Karpas-422 (cell line): Measurements from ENCODE around the gene LAMB1. TPM values are rescaled to one million over a fixed set of nuclear protein-coding genes. Genes with fewer than 3 reads are reported as not detected.

ENCODE experiments used
- DNase-seq: peaks from one replicate; pipeline ENCODE4 v3.0.0-alpha.2; 2015
- H2AFZ ChIP-seq: fragments of 200-600 bp; sonication (generic); 2 replicates; pipeline ENCODE4 v1.6.1; 2014; ENCODE audit warnings: antibody characterized with exemption, low read length, mixed read lengths
- H3K27ac ChIP-seq: fragments of 200-600 bp; sonication (generic); 2 replicates; pipeline ENCODE4 v1.5.1; 2014; ENCODE audit warnings: mild to moderate bottlenecking, low read length, moderate library complexity
- H3K27me3 ChIP-seq: fragments of 200-600 bp; sonication (generic); 2 replicates; pipeline ENCODE4 v1.6.1; 2014; ENCODE audit warnings: low read length, mixed read lengths
- H3K36me3 ChIP-seq: fragments of 200-600 bp; sonication (generic); 2 replicates; pipeline ENCODE4 v1.6.1; 2014; ENCODE audit warnings: low read length, mixed read lengths; ENCODE audit not compliant: insufficient read depth
- H3K4me1 ChIP-seq: fragments of 200-600 bp; sonication (generic); 2 replicates; pipeline ENCODE4 v1.6.1; 2014; ENCODE audit warnings: mild to moderate bottlenecking, low read length, mixed read lengths
- H3K4me2 ChIP-seq: fragments of 200-600 bp; sonication (generic); 2 replicates; pipeline ENCODE4 v1.6.1; 2014; ENCODE audit warnings: low read length, low read depth, mild to moderate bottlenecking; ENCODE audit not compliant: poor library complexity, severe bottlenecking
- H3K4me3 ChIP-seq: fragments of 200-600 bp; sonication (generic); 2 replicates; pipeline ENCODE4 v1.5.1; 2014; ENCODE audit warnings: mild to moderate bottlenecking, antibody characterized with exemption, low read length, mixed read lengths
- H3K79me2 ChIP-seq: fragments of 200-600 bp; sonication (generic); 2 replicates; pipeline ENCODE4 v1.6.1; 2014; ENCODE audit warnings: mild to moderate bottlenecking, low read length, mixed read lengths
- H3K9ac ChIP-seq: fragments of 200-600 bp; sonication (generic); 2 replicates; pipeline ENCODE4 v1.6.0; 2014; ENCODE audit warnings: low read length
- H3K9me2 ChIP-seq: fragments of 200-600 bp; sonication (generic), shearing (Covaris generic); replicated peaks from 2 replicates; pipeline ENCODE4 v1.6.0; 2014; ENCODE audit warnings: mild to moderate bottlenecking, low read length, moderate library complexity; ENCODE audit not compliant: insufficient read depth
- H3K9me3 ChIP-seq: fragments of 300-700, 200-600 bp; sonication (generic); 2 replicates; pipeline ENCODE4 v1.6.1; 2014; ENCODE audit warnings: low read length, mixed read lengths
- H4K20me1 ChIP-seq: fragments of 200-600 bp; sonication (generic); 2 replicates; pipeline ENCODE4 v1.6.1; 2014; ENCODE audit warnings: mild to moderate bottlenecking, antibody characterized with exemption, low read length, low read depth; ENCODE audit not compliant: insufficient read depth
- total RNA-seq: library from RNA; depleted of rRNA; stranded (reverse); fragments of >200 nt; shearing (Covaris generic); gene quantifications from 2 replicates; pipeline ENCODE4 v1.2.3, GENCODE V29; 2014; ENCODE audit warnings: low replicate concordance

The LAMB1 gene
- total RNA-seq, 1 experiment from 2014 or later = not detected

- no peaks in the 10 kb centered on the region for H3K36me3 ChIP-seq
- H3K27me3 ChIP-seq = no peaks in the 10 kb centered on the region
- no peak overlapping the region for H3K27ac ChIP-seq
- no peak for DNase-seq
- H2AFZ ChIP-seq = no peak overlapping the region
- H3K9me2 ChIP-seq = no peaks in the 10 kb centered on the region
- H3K79me2 ChIP-seq = no peaks in the 10 kb centered on the region
- H3K4me1 ChIP-seq = no peaks in the 10 kb centered on the region
- no peak overlapping the region for H3K9ac ChIP-seq
- no peaks in the 10 kb centered on the region for H4K20me1 ChIP-seq
- H3K4me3 ChIP-seq = no peak overlapping the region
- no peak overlapping the region for H3K4me2 ChIP-seq
- H3K9me3 ChIP-seq = no peaks in the 10 kb centered on the region
Measured at GRCh38 chr7:108028111-108028510, 25.1 kb upstream of the LAMB1 start.

- Histone ChIP-seq H3K4me2 (no peak overlapping the region), H2AFZ (no peak overlapping the region), H3K9me3 (no peaks in the 10 kb centered on the region), H4K20me1 (no peaks in the 10 kb centered on the region), H3K4me1 (no peaks in the 10 kb centered on the region), H3K27ac (no peak overlapping the region), H3K27me3 (no peaks in the 10 kb centered on the region), H3K79me2 (no peaks in the 10 kb centered on the region), H3K9ac (no peak overlapping the region), H3K4me3 (no peak overlapping the region), H3K9me2 (no peaks in the 10 kb centered on the region), H3K36me3 (no peaks in the 10 kb centered on the region)
- DNase-seq = no peak
Measured at GRCh38 chr7:108027239-108027638, 24.3 kb upstream of the LAMB1 start.

GRCh38 chr7:108026647-108027046, 23.7 kb upstream of the LAMB1 start:
- no peaks in the 10 kb centered on the region for H3K9me2 ChIP-seq
- no peaks in the 10 kb centered on the region for H3K79me2 ChIP-seq
- H3K27ac ChIP-seq = no peak overlapping the region
- H3K9me3 ChIP-seq = no peaks in the 10 kb centered on the region
- DNase-seq = no peak
- H3K9ac ChIP-seq = no peak overlapping the region
- no peaks in the 10 kb centered on the region for H3K36me3 ChIP-seq
- H3K27me3 ChIP-seq = no peaks in the 10 kb centered on the region
- no peaks in the 10 kb centered on the region for H3K4me1 ChIP-seq
- no peak overlapping the region for H2AFZ ChIP-seq
- no peaks in the 10 kb centered on the region for H4K20me1 ChIP-seq
- no peak overlapping the region for H3K4me2 ChIP-seq
- H3K4me3 ChIP-seq = no peak overlapping the region

- Histone ChIP-seq H3K27me3 (no peaks in the 10 kb centered on the region), H2AFZ (no peak overlapping the region), H3K9me3 (no peaks in the 10 kb centered on the region), H4K20me1 (no peaks in the 10 kb centered on the region), H3K4me1 (no peaks in the 10 kb centered on the region), H3K27ac (no peak overlapping the region), H3K9ac (no peak overlapping the region), H3K4me2 (no peak overlapping the region), H3K36me3 (no peaks in the 10 kb centered on the region), H3K4me3 (no peak overlapping the region), H3K79me2 (no peaks in the 10 kb centered on the region), H3K9me2 (no peaks in the 10 kb centered on the region)
- DNase-seq = no peak
Measured at GRCh38 chr7:108026116-108026515, 23.2 kb upstream of the LAMB1 start.

GRCh38 chr7:108024538-108024937, 21.6 kb upstream of the LAMB1 start:
- H4K20me1 ChIP-seq = no peaks in the 10 kb centered on the region
- H3K27ac ChIP-seq = no peak overlapping the region
- H3K9me2 ChIP-seq = no peaks in the 10 kb centered on the region
- H3K9ac ChIP-seq = no peak overlapping the region
- H3K79me2 ChIP-seq = no peaks in the 10 kb centered on the region
- H3K4me3 ChIP-seq = no peak overlapping the region
- no peak for DNase-seq
- H2AFZ ChIP-seq = no peak overlapping the region
- no peaks in the 10 kb centered on the region for H3K9me3 ChIP-seq
- H3K36me3 ChIP-seq = no peaks in the 10 kb centered on the region
- H3K27me3 ChIP-seq = no peaks in the 10 kb centered on the region
- no peaks in the 10 kb centered on the region for H3K4me1 ChIP-seq
- no peak overlapping the region for H3K4me2 ChIP-seq

- Histone ChIP-seq H3K9ac (no peak overlapping the region), H2AFZ (no peak overlapping the region), H3K9me2 (no peaks in the 10 kb centered on the region), H3K27me3 (no peaks in the 10 kb centered on the region), H3K4me2 (no peak overlapping the region), H4K20me1 (no peaks in the 10 kb centered on the region), H3K27ac (no peak overlapping the region), H3K79me2 (no peaks in the 10 kb centered on the region), H3K36me3 (no peaks in the 10 kb centered on the region), H3K9me3 (no peaks in the 10 kb centered on the region), H3K4me3 (no peak overlapping the region), H3K4me1 (no peaks in the 10 kb centered on the region)
- no peak for DNase-seq
Measured at GRCh38 chr7:108020585-108020984, 17.6 kb upstream of the LAMB1 start.

- H2AFZ ChIP-seq = no peak overlapping the region
- no peaks in the 10 kb centered on the region for H3K36me3 ChIP-seq
- no peak overlapping the region for H3K4me2 ChIP-seq
- H3K4me1 ChIP-seq = no peaks in the 10 kb centered on the region
- no peaks in the 10 kb centered on the region for H3K9me2 ChIP-seq
- H3K4me3 ChIP-seq = no peak overlapping the region
- no peaks in the 10 kb centered on the region for H3K79me2 ChIP-seq
- H3K27me3 ChIP-seq = no peaks in the 10 kb centered on the region
- H4K20me1 ChIP-seq = no peaks in the 10 kb centered on the region
- no peak overlapping the region for H3K27ac ChIP-seq
- H3K9ac ChIP-seq = no peak overlapping the region
- no peak for DNase-seq
- H3K9me3 ChIP-seq = no peaks in the 10 kb centered on the region
Measured at GRCh38 chr7:108018668-108019067, 15.7 kb upstream of the LAMB1 start.

GRCh38 chr7:108017776-108018151, 14.8 kb upstream of the LAMB1 start:
- H4K20me1 ChIP-seq = no peaks in the 10 kb centered on the region
- H3K27ac ChIP-seq = no peak overlapping the region
- H3K27me3 ChIP-seq = no peaks in the 10 kb centered on the region
- no peak overlapping the region for H3K4me3 ChIP-seq
- DNase-seq = no peak
- H3K9me3 ChIP-seq = no peaks in the 10 kb centered on the region
- H2AFZ ChIP-seq = no peak overlapping the region
- H3K4me1 ChIP-seq = no peaks in the 10 kb centered on the region
- H3K79me2 ChIP-seq = no peaks in the 10 kb centered on the region
- H3K4me2 ChIP-seq = no peak overlapping the region
- H3K9me2 ChIP-seq = no peaks in the 10 kb centered on the region
- H3K9ac ChIP-seq = no peak overlapping the region
- no peaks in the 10 kb centered on the region for H3K36me3 ChIP-seq
